K562 (cell line): ENCODE results near the gene CERS1.

Source experiments
- CBX5 ChIP-seq: IDR thresholded peaks from 2 replicates; pipeline ENCODE4 v1.6.1; 2014; ENCODE audit warnings: low read depth, borderline replicate concordance
- CREM ChIP-seq: IDR thresholded peaks from 2 replicates; pipeline ENCODE4 v1.6.1; 2014; ENCODE audit warnings: antibody characterized with exemption, low read depth
- EP300 ChIP-seq: IDR thresholded peaks from 2 replicates; pipeline ENCODE4 v1.6.1; 2012; ENCODE audit warnings: low read length, improper control_type of control experiment
- KAT7 ChIP-seq: sonication (generic); formaldehyde crosslinking; IDR thresholded peaks from 2 replicates; pipeline ENCODE4 v1.8.0; 2022; ENCODE audit warnings: missing genetic modification reagents, mild to moderate bottlenecking, borderline replicate concordance
- KLF10 ChIP-seq: fragments of 250-450 bp; sonication (Bioruptor Pico); IDR thresholded peaks from 2 replicates; pipeline ENCODE4 v1.6.1; 2021; ENCODE audit warnings: matching md5 sums
- RAD21 ChIP-seq, 2 experiments: fragments of 250-450 bp in 1 of 2; fragments of 450-650 bp in 1 of 2; sonication (Bioruptor Pico) in 1 of 2; formaldehyde crosslinking in 1 of 2; IDR thresholded peaks in 1 of 2; conservative IDR thresholded peaks in 1 of 2; 2 replicates each; pipeline versions ENCODE4 v1.4.0 to v1.8.0; 2020 to 2022; ENCODE audit warnings: mild to moderate bottlenecking in 2 of 2, moderate library complexity in 1 of 2
- SPI1 ChIP-seq: IDR thresholded peaks from 2 replicates; pipeline ENCODE4 v1.6.1; 2011; ENCODE audit warnings: low read depth, low read length, control low read depth, borderline replicate concordance
- TAF1 ChIP-seq: IDR thresholded peaks from 2 replicates; pipeline ENCODE4 v1.6.1; 2011; ENCODE audit warnings: mild to moderate bottlenecking, low read length, moderate library complexity; ENCODE audit not compliant: insufficient read depth, control insufficient read depth, severe bottlenecking; ENCODE audit errors: extremely low read depth

DNA sequence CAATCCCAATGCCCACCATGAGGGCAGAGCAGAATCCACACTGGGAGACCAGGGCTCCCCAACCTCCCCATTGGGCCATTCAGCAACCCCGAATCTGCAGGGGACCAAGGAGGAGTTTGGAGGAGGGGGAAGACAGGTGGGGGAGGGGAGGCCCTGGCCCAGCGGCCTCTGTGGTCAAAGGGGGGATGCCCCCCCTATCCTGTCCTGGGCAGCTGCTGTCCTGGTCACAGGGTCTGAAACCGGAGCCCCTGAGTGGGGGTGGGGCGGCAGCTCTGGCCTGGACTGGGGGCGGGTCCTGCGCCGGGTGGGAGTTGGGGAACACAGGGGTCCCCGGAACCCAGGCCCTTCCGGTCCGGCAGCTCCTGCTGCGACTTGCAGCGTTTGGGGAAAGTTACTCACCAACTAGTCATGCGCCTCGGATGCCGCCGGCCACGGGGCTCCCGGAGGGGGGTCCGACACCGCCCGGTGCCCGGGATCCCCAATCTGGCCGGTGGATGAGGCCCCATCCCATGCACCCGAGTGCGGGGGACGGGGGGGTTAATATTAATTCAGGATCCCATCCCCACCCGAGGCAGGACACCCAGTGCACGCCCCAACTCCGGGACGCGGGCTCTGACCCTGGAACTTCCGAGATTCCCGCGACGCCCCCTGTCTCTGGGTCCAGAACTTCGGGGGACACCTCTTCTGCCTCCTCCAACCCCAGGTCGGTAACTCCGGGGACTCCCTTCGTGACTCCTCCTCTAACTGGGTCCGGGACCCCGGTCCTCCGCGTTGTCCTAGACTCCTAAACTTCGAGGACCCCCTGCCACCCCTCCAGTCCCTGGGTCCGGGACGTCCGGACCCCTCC is 44.2 kb upstream of the CERS1 start:
- TF ChIP-seq TAF1 (no peak), KLF10 (CRISPR knock-in tag) (no peak), CREM (no peak), KAT7 (CRISPR knock-in tag) (no peak), RAD21 (CRISPR knock-in tag; conservative IDR thresholded peaks at IDR 0.05 in 1 of 2, IDR thresholded peaks at IDR 0.05 in 1 of 2) (no peak), SPI1 (no peak), CBX5 (no peak), EP300 (no peak)
